Measurements from ENCODE around the gene ATL1. TPM values are rescaled to one million over a fixed set of nuclear protein-coding genes. Genes with fewer than 3 reads are reported as not detected.
A peak's percentile ranks its signal among the peaks of the same experiment; 100 is the strongest.

Gene ATL1
- total and polyA plus RNA-seq, 2 of the 4 experiments (the other 2 are of a cell fraction): 6.0 to 12.2 TPM

DNA sequence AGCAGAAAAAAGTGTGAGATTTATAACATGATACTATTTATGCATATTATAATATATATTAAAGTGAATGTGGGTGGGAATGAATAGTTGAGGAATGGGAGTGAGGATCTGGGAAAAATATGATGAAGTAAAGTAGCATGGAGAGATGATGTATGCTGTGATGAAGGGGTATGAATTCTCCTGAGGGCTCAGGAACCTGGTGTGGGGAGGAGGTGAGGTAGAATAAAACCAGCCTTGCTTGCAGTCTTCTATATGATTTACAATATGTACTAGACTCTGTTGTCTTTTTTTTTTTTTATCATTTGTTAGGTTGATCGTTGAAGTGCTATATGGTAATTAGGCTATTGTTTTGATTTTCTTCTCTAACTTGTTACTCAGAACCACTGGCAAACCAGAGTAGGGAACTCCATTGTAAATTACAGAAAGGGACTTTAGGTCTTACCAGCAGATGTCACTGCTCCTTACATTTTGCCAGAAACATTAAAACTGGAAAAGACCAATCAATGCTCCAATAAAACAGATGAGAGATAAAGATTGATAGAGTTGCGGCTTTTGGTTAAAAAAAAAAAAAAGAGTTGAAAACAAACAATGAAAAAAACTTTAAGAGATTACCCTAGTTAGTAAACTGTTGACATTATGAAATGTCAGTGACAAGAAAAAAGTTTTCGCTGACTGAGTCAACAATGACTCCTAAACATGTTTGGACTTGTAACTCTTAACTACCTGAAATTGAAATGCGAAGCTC, 39.9 kb downstream of the ATL1 start:
- Histone ChIP-seq H2BK15ac (ENCODE audit: low read depth, low read length) (no peak overlapping the region), H2AK9ac (replicated peaks; ENCODE audit: low read depth, low read length, poor library complexity) (no peak overlapping the region), H4K20me1 (ENCODE audit: insufficient read depth, low read length) (no peaks in the 10 kb centered on the region), H3K56ac (ENCODE audit: extremely low read depth, insufficient read depth, low read length) (no peak overlapping the region), H3K18ac (ENCODE audit: low read depth, low read length) (no peak overlapping the region), H3K14ac (replicated peaks; ENCODE audit: low read depth, low read length) (no peak overlapping the region), H2BK120ac (ENCODE audit: low read depth, low read length) (0 out of 2 replicates have a peak overlapping the region, but pooled peaks have one; percentile 27), H4K91ac (ENCODE audit: insufficient read depth, low read depth, low read length) (no peak overlapping the region), H4K8ac (ENCODE audit: low read depth in 2 of 2, low read length in 2 of 2) (no peak overlapping the region; a peak in 1 of 4 replicates), H3K9ac (ENCODE audit: low read depth, low read length) (no peak overlapping the region), H3K36me3 (ENCODE audit: control insufficient read depth, insufficient read depth, low read length) (no peaks in the 10 kb centered on the region), H3K4me3 (ENCODE audit: insufficient read depth, low read depth, low read length) (no peak overlapping the region), H3K9me1 (ENCODE audit: insufficient read depth, low read length) (no peaks in the 10 kb centered on the region), H3K9me3 (ENCODE audit: control insufficient read depth, insufficient read depth, low read length) (no peaks in the 10 kb centered on the region), H2AK5ac (ENCODE audit: low read depth, low read length) (no peak overlapping the region), H3K23ac (ENCODE audit: low read depth, low read length) (no peak overlapping the region), H3K27ac (ENCODE audit: insufficient read depth, low read length) (no peak overlapping the region), H3K4ac (ENCODE audit: low read depth, low read length) (no peak overlapping the region), H3K79me1 (ENCODE audit: low read depth in 1 of 2, low read length in 2 of 2) (no peaks in the 10 kb centered on the region), H2BK20ac (ENCODE audit: low read depth, low read length) (peak overlapping the region; percentile 71; the same call in 1 of the 2 replicates), H4K5ac (ENCODE audit: low read depth, low read length) (no peak overlapping the region), H3K4me1 (ENCODE audit: control insufficient read depth, insufficient read depth, low read length) (peaks cover 1% of the 10 kb centered on the region; the same call in 1 of the 2 replicates), H3K27me3 (ENCODE audit: control insufficient read depth, insufficient read depth, low read length) (no peaks in the 10 kb centered on the region), H2BK5ac (ENCODE audit: low read depth, low read length, poor library complexity, severe bottlenecking) (peak overlapping the region; percentile 81), H3K4me2 (ENCODE audit: low read depth, low read length) (no peak overlapping the region; the same call in 1 of the 2 replicates), H2AFZ (replicated peaks; ENCODE audit: low read length, poor library complexity) (no peak overlapping the region)
- intact Hi-C loops (cut with micrococcal nuclease): loop anchor here (1.0 to 2.0 kb wide), 2 partner anchors 173 to 261 kb away; no protein-coding TSS in a partner anchor
- ATAC-seq (ENCODE audit: low read depth): peak; percentile 65; the same call in 1 of the 2 replicates
- CTCF ChIA-PET: interaction anchor here (0.6 to 2.0 kb wide), 11 partner anchors 9 to 1186 kb away, joined by 3 to 14 read pairs (median 5); no protein-coding TSS in a partner anchor
- dilution Hi-C loops (cut with HindIII; ENCODE audit: low sequenced_read_pairs, unreplicated experiment): no loop called here
- TF ChIP-seq, protein P1, sequence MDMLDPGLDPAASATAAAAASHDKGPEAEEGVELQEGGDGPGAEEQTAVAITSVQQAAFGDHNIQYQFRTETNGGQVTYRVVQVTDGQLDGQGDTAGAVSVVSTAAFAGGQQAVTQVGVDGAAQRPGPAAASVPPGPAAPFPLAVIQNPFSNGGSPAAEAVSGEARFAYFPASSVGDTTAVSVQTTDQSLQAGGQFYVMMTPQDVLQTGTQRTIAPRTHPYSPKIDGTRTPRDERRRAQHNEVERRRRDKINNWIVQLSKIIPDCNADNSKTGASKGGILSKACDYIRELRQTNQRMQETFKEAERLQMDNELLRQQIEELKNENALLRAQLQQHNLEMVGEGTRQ (IDR thresholded peaks at IDR 0.05; ENCODE audit: low read depth, low read length): no peak
- TF ChIP-seq RAD21 (IDR thresholded peaks at IDR 0.05; ENCODE audit: low read length) (peak; percentile 67), SMC3 (IDR thresholded peaks at IDR 0.05; ENCODE audit: low read depth, low read length) (peak; percentile 62), MAFK (IDR thresholded peaks at IDR 0.05; ENCODE audit: low read depth, low read length) (peak; percentile 30)
- TF ChIP-seq, protein P2, sequence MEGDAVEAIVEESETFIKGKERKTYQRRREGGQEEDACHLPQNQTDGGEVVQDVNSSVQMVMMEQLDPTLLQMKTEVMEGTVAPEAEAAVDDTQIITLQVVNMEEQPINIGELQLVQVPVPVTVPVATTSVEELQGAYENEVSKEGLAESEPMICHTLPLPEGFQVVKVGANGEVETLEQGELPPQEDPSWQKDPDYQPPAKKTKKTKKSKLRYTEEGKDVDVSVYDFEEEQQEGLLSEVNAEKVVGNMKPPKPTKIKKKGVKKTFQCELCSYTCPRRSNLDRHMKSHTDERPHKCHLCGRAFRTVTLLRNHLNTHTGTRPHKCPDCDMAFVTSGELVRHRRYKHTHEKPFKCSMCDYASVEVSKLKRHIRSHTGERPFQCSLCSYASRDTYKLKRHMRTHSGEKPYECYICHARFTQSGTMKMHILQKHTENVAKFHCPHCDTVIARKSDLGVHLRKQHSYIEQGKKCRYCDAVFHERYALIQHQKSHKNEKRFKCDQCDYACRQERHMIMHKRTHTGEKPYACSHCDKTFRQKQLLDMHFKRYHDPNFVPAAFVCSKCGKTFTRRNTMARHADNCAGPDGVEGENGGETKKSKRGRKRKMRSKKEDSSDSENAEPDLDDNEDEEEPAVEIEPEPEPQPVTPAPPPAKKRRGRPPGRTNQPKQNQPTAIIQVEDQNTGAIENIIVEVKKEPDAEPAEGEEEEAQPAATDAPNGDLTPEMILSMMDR (conservative IDR thresholded peaks at IDR 0.05; ENCODE audit: low read depth, low read length): peak; percentile 66
- no CpG with 5 or more reads among the region's 4 CpGs for WGBS, 2 experiments (ENCODE audit: extremely low coverage in 2 of 2, insufficient read length in 1 of 2)
- no TSS peak for BruUV-seq (replicated peaks)
- DNase-seq: peak; percentile 60
- in situ Hi-C loops (cut with MboI; ENCODE audit: low sequenced_read_pairs): loop anchor here (25.0 kb wide), 1 partner anchor 612 kb away; no protein-coding TSS in a partner anchor
- POLR2A ChIA-PET (ENCODE audit: unreplicated experiment): interaction anchor here (0.7 kb wide), 1 partner anchor 129 kb away, joined by 6 read pairs; no protein-coding TSS in a partner anchor

All from IMR-90 (cell line).